Urothelium cell line (cell line): ENCODE data around the gene PSTK.

ENCODE experiments used
- DNase-seq: peaks from one replicate; pipeline ENCODE4 v3.0.0; 2011; ENCODE audit warnings: low spot score, mixed read lengths
- FAIRE-seq: peaks from 2 replicates; lab custom pipeline; 2011; peaks lifted over from hg19 to GRCh38; lab: Jason Lieb, UNC

Gene PSTK

GRCh38 chr10:122980209-122981065 is at the start of gene PSTK:
TSS of gene PSTK (plus strand) at chr10:122980401. CDS start at chr10:122980480, 79 bp downstream.
- DNase-seq (peak; percentile 95), FAIRE-seq (peak; percentile 52)

- no peak for FAIRE-seq
- DNase-seq, result no peak
These were observed 48.9 kb upstream of the PSTK start for GRCh38 chr10:122931088-122931906.

- DNase-seq, result no peak
- no peak for FAIRE-seq
These were observed 40.9 kb upstream of the PSTK start for GRCh38 chr10:122939133-122939855.

- DNase-seq (no peak), FAIRE-seq (no peak)
These were observed 40.2 kb upstream of the PSTK start for GRCh38 chr10:122939856-122940543.

GRCh38 chr10:122949296-122949695 is 30.9 kb upstream of the PSTK start:
- DNase-seq (no peak), FAIRE-seq (no peak)

- peak; percentile 63 for FAIRE-seq
- peak; percentile 97 for DNase-seq
These were observed 26.1 kb upstream of the PSTK start, which contains the start of gene C10orf88 for GRCh38 chr10:122953902-122954730. TSS of gene C10orf88 (minus strand) at chr10:122954227. CDS start at chr10:122954178, 49 bp downstream.

GRCh38 chr10:122954731-122955050 is 25.5 kb upstream of the PSTK start:
- no peak for FAIRE-seq
- DNase-seq, result no peak

GRCh38 chr10:122955892-122956291 is 24.3 kb upstream of the PSTK start:
- FAIRE-seq (no peak), DNase-seq (no peak)

GRCh38 chr10:122957474-122957873 is 22.7 kb upstream of the PSTK start:
- no peak for FAIRE-seq
- no peak for DNase-seq

GRCh38 chr10:122962405-122962804 is 17.8 kb upstream of the PSTK start:
- no peak for FAIRE-seq
- DNase-seq, result no peak

GRCh38 chr10:122966879-122967278 is 13.3 kb upstream of the PSTK start:
- DNase-seq (no peak), FAIRE-seq (no peak)

GRCh38 chr10:122968698-122969097 is 11.5 kb upstream of the PSTK start:
- FAIRE-seq (no peak), DNase-seq (no peak)

- DNase-seq (no peak), FAIRE-seq (no peak)
These were observed 6.2 kb upstream of the PSTK start for GRCh38 chr10:122974023-122974422.

- DNase-seq, result no peak
- FAIRE-seq, result no peak
These were observed 5.6 kb upstream of the PSTK start for GRCh38 chr10:122974543-122975064.

- DNase-seq (peak; percentile 46), FAIRE-seq (no peak)
These were observed 864 bp downstream of the PSTK start for GRCh38 chr10:122981066-122981464.

- no peak for DNase-seq
These were observed 3.7 kb downstream of the PSTK start for GRCh38 chr10:122983898-122984297.

GRCh38 chr10:122984708-122985107 is 4.5 kb downstream of the PSTK start:
- FAIRE-seq, result no peak
- DNase-seq, result no peak

More at GRCh38 chr10:122983898-122984297, 3.7 kb downstream of the PSTK start:
- FAIRE-seq, result no peak

- no peak for DNase-seq
- no peak for FAIRE-seq
These were observed 6.1 kb downstream of the PSTK start for GRCh38 chr10:122986335-122986734.

GRCh38 chr10:122988501-122988900 is 8.3 kb downstream of the PSTK start:
- FAIRE-seq (no peak), DNase-seq (no peak)
